ENCODE measurements around the gene ITLN1. TPM values are rescaled to one million over a fixed set of nuclear protein-coding genes. Genes with fewer than 3 reads are reported as not detected.
"Not testable (repeated sequence)": the region's sequence is repeated elsewhere in the genome, so short reads cannot be mapped to it uniquely, and the experiment has no call there.

ITLN1 gene
- total RNA-seq = 1 to 10 TPM; 2.3 to 8.8 TPM
- polyA plus RNA-seq (ENCODE audit: insufficient read depth, low read depth, low replicate concordance) = 45.8 TPM
- long read RNA-seq, donor 1, partial matches to known transcripts = 0 of 3 reads
- long read RNA-seq, donor 1, other reads (novel, unspliced or antisense) = 0 of 3 reads
- long read RNA-seq, donor 2, partial matches to known transcripts = 0 of 3 reads
- long read RNA-seq, donor 2, other reads (novel, unspliced or antisense) = 0 of 3 reads

DNA sequence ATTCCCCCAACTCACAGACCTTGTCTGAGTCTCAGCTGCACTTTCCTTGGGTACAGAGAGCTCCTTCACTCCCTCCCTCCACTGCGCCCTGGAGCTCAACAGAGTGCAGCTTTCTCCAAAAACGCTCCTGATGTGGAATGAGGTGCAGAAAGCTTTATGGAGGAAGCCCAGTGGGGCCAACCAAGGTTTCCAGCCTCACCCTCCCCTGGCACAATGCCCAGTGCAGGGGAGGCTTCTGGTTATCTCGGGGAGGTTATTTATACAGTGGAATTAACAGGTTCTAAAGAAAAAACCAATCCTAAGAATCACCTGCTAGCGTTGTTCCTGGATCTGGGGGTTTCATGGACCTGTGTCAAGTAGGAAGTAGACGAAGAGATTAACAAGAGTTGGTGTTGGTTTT lies at the start of gene ITLN1:
Gene ITLN1 (minus strand): TSS at position 139 of the 400 bp plus-strand sequence. CDS start 303 bp downstream, outside the sequence.
- Histone ChIP-seq H3K36me3 (ENCODE audit: low read depth, missing control alignments) (no peaks in the 10 kb centered on the region), H3K9me3 (no peaks in the 10 kb centered on the region), H3K4me3 (no peak within 1 kb of the TSS), H3K4me1 (no peaks in the 10 kb centered on the region), H3K27ac (no peak within 1 kb of the TSS), H3K27me3 (no peaks in the 10 kb centered on the region)
- TF ChIP-seq CTCF (IDR thresholded peaks at IDR 0.05) (no peak), POLR2A (IDR thresholded peaks at IDR 0.05) (no peak)
- 52 to 66% methylated on average over 5 of the region's 5 CpGs for WGBS, 2 donors
- DNase-seq = no peak
- intact Hi-C loops (cut with DNase I; ENCODE audit: low total_unique reads) = no loop called here

- H3K27ac ChIP-seq; H3K27me3 ChIP-seq; H3K36me3 ChIP-seq (ENCODE audit: low read depth, missing control alignments); H3K4me1 ChIP-seq; intact Hi-C loops (cut with DNase I; ENCODE audit: low total_unique reads); DNase-seq; H3K9me3 ChIP-seq: not testable (repeated sequence)
- WGBS, 2 donors = 61 to 70% methylated on average over 9 to 30 of the region's 31 CpGs
- peak overlapping the region in 1 of 2 donors; percentile 45 for H3K4me3 ChIP-seq
These were observed 48.3 kb upstream of the ITLN1 start for GRCh38 chr1:160933305-160933704.

- intact Hi-C loops (cut with DNase I; ENCODE audit: low total_unique reads) = no loop called here
- no peak for DNase-seq
- Histone ChIP-seq H3K36me3 (ENCODE audit: low read depth, missing control alignments) (no peaks in the 10 kb centered on the region), H3K9me3 (no peaks in the 10 kb centered on the region), H3K27ac (no peak overlapping the region), H3K4me3 (no peak overlapping the region), H3K27me3 (no peaks in the 10 kb centered on the region), H3K4me1 (peaks cover 5% of the 10 kb centered on the region)
- WGBS, 2 donors = 76 to 83% methylated on average over 5 of the region's 5 CpGs
- TF ChIP-seq CTCF (IDR thresholded peaks at IDR 0.05) (no peak), POLR2A (IDR thresholded peaks at IDR 0.05) (no peak)
These were observed 40.8 kb upstream of the ITLN1 start for GRCh38 chr1:160925652-160926244.

DNA sequence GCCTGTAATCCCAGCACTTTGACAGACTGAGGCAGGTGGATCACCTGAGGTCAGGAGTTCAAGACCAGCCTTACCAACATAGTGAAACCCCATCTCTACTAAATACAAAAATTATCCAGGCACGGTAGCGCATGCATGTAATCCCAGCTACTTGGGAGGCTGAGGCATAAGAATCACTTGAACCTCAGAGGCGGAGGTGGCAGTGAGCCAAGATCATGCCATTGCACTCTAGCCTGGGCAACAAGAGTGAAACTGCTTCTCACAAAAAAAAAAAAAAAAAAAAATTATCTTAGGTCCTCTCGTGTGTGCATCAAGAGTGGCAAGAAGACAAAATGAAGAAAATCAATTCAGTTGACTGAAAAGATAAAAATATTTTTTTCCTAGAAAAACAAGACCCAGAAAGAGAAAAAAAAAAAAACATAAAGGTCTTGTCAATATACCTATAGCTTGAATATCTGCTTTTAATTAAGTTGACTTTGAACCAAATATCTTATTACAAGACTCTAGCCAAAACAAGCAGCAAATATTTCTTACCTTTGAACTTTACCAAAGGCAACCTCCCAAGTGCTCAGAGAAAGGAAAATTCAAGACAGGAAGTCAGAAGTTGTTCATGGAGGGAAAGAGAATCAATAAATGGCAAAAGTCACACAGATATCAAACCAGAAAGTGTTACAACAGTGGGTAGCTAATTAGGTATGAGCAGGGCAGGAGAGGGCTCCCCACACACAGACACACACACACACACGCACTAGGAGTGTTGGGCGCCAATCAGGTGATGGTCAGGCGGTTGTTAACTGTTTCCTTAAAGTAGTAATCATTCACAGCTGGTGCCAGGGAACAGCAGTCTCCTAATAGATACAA lies 40.0 kb upstream of the ITLN1 start:
- H3K36me3 ChIP-seq (ENCODE audit: low read depth, missing control alignments) = no peaks in the 10 kb centered on the region
- H3K9me3 ChIP-seq = no peaks in the 10 kb centered on the region
- no peak overlapping the region for H3K4me3 ChIP-seq
- H3K27ac ChIP-seq = no peak overlapping the region
- no peak for DNase-seq
- intact Hi-C loops (cut with DNase I; ENCODE audit: low total_unique reads) = no loop called here
- TF ChIP-seq POLR2A (IDR thresholded peaks at IDR 0.05) (no peak), CTCF (IDR thresholded peaks at IDR 0.05) (no peak)
- WGBS, 2 donors = 80 to 84% methylated on average over 7 of the region's 7 CpGs
- H3K27me3 ChIP-seq = no peaks in the 10 kb centered on the region
- H3K4me1 ChIP-seq = peaks cover 5% of the 10 kb centered on the region

- intact Hi-C loops (cut with DNase I; ENCODE audit: low total_unique reads) = no loop called here
- no peak overlapping the region for H3K27ac ChIP-seq
- no peaks in the 10 kb centered on the region for H3K27me3 ChIP-seq
- H3K4me1 ChIP-seq = peaks cover 18% of the 10 kb centered on the region
- TF ChIP-seq CTCF (IDR thresholded peaks at IDR 0.05) (no peak), POLR2A (IDR thresholded peaks at IDR 0.05) (no peak)
- H3K9me3 ChIP-seq = no peaks in the 10 kb centered on the region
- no peaks in the 10 kb centered on the region for H3K36me3 ChIP-seq (ENCODE audit: low read depth, missing control alignments)
- 90 to 92% methylated on average over 2 of the region's 2 CpGs for WGBS, 2 donors
- no peak overlapping the region for H3K4me3 ChIP-seq
- DNase-seq = no peak
These were observed 31.7 kb upstream of the ITLN1 start for GRCh38 chr1:160916666-160917065.

GRCh38 chr1:160913229-160913628 lies 28.2 kb upstream of the ITLN1 start:
- intact Hi-C loops (cut with DNase I; ENCODE audit: low total_unique reads) = not testable (repeated sequence)
- Histone ChIP-seq H3K27ac (peak overlapping the region in 1 of 2 donors; percentile 73), H3K4me1 (peaks cover 37% of the 10 kb centered on the region)

More at GRCh38 chr1:160913229-160913628, 28.2 kb upstream of the ITLN1 start:
- not testable (repeated sequence) for H3K27me3 ChIP-seq; DNase-seq; H3K36me3 ChIP-seq (ENCODE audit: low read depth, missing control alignments); H3K9me3 ChIP-seq; H3K4me3 ChIP-seq
- WGBS, 2 donors = 43 to 47% methylated on average over 6 of the region's 6 CpGs
